HG03354 (cell line): ENCODE data around the gene SDCBP2.
A peak's percentile ranks its signal among the peaks of the same experiment; 100 is the strongest.

Source experiments
- ATAC-seq: cut with Tn5 transposase; IDR thresholded peaks from one replicate; pipeline ENCODE4 v1.9.1; 2021; ENCODE audit warnings: mild to moderate bottlenecking; ENCODE audit not compliant: unreplicated experiment, poor library complexity, severe bottlenecking

SDCBP2 gene

DNA sequence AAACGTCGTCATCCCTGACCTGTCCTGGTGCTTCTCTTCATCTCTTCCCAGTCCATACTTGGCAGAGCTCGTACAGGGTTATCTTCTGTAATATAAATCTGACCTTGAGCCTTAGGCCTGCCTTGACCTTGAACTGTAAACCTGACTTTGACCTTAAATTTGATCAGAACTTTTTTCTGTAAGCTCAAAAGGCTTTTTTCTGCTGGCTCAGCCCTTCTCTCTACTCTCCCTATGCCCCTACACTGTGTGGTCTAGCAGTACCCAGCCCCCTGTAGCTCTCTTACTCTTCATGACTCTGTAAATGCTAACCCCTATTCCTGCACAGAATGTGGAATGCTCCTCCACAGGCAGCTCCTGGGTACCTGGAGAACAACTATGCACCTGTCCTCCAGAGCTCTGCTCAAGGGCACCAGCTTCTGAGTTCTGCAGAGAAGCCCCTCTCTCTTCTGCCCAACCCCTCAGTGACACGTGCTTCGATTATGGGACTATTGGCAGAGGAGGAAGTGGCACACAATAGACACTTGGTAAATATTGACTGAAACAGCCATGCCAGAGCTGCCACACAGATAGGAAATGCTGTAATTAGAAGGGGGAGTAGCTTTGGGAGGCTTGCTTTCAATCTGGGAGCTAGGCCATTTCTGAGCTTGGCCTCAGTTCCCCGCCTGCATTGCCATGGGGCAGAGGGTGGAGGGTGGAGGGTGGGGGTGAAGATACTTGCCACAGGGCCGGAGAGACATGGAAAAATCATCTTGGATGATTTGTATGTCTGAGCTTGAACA lies 47.5 kb downstream of the SDCBP2 start:
- no peak for ATAC-seq

DNA sequence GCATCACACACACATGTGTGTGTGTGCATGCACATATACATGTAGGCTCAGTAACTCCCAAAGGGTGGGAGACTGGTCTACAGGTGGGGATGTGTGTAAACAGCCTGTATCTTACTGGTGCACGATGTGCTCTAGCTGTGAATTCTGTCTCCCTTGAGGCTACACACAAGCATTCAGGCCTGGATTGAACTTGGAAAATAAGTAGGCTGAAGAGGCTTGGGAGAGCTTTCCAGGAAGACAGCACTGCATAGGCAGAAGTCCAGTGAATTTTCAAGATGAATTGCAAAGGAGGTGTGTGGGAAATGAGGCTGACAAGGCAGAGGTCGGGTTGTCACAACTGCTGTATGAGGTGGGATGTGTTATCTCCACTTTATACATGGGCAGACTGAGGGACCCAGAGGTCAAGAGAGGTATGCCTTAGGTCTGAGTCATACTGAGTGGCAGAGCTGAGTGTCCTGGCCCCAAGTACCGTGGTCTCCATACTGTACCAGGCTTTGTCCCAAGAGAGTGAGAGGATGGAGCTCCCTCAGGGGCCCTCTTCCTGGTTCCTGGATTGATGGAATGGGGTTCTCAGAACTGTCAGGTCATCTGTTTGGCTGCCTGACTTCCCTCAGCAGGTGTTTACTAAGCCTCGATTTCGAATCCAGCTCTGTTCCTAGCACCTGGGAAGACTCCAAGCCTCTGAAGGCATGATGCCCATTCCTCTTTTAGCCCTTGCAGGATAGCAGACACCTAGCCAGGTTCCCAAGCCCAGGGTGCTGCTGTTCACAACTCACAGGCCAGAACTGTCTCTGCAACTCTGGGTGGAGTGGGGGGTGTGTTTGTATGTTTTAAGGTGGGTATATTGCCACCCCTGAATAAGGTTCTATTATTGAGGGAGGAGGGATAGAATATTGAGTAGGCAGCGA lies 48.5 kb downstream of the SDCBP2 start:
- ATAC-seq = no peak

DNA sequence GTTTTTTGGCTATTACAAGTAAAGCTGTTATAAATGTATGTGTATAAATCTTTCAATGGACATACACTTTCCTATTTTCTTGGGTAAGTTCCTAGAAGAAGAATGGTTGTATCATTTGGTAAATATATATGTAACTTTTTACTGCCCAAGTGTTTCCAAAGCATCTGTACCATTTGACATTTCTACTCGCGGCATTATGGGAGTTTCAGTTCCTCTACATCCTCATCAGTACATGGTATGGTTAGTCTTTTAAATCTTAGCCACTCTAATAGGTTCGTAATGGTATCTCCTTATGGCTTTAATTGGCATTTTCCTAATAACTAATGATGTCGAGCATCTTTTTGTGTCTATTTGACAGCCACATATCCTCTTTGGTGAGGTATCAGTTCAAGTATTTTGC lies 49.9 kb downstream of the SDCBP2 start:
- no peak for ATAC-seq

DNA sequence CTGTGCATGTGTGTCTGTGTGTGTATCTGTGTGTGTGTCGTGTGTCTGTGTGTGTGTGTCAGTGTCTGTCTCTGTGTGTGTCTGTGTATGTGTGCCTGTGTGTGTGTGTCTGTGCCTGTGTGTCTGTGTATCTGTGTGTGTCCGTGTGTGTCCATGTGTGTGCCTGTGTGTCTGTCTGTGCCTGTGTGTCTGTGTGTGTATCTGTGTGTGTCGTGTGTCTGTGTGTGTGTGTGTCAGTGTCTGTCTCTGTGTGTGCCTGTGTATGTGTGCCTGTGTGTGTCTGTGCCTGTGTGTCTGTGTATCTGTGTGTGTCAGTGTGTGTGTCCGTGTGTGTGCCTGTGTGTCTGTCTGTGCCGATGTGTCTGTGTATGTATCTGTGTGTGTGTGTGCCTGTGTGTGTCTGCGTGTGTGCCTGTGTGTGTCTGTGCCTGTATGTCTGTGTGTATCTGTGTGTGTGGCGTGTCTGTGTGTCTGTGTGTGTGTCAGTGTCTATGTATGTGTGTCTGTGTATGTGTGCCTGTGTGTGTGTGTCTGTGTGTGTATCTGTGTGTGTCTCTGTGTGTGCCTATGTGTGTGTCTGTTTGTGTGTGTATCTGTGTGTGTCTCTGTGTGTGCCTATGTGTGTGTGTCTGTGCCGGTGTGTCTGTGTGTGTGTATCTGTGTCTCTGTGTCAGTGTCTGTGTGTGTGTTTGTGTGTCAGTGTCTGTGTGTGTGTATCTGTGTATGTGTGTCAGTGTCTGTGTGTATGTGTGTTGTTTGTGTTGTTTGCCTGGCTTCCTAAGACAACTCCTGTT lies 51.2 kb downstream of the SDCBP2 start:
- ATAC-seq = no peak

DNA sequence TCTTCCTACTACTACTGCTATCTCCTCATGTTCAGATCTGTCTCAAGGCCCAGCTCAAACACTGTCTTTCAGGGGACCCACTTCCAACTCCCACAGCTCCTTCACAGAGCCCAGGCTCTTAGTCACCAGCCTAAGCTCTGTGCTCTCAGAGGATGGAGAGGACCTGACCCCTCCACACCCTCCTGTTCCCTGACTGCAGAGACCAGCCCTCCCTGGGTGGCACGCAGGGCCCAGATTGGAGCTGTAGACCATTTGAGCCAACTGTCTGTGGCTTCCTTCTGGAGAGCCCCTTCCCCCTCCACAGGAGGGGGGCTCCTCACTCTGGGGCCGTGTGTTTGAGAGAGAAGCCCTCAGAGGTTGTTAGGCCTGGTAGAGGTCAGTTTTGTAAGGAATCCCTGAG lies 53.0 kb downstream of the SDCBP2 start:
- ATAC-seq = no peak

DNA sequence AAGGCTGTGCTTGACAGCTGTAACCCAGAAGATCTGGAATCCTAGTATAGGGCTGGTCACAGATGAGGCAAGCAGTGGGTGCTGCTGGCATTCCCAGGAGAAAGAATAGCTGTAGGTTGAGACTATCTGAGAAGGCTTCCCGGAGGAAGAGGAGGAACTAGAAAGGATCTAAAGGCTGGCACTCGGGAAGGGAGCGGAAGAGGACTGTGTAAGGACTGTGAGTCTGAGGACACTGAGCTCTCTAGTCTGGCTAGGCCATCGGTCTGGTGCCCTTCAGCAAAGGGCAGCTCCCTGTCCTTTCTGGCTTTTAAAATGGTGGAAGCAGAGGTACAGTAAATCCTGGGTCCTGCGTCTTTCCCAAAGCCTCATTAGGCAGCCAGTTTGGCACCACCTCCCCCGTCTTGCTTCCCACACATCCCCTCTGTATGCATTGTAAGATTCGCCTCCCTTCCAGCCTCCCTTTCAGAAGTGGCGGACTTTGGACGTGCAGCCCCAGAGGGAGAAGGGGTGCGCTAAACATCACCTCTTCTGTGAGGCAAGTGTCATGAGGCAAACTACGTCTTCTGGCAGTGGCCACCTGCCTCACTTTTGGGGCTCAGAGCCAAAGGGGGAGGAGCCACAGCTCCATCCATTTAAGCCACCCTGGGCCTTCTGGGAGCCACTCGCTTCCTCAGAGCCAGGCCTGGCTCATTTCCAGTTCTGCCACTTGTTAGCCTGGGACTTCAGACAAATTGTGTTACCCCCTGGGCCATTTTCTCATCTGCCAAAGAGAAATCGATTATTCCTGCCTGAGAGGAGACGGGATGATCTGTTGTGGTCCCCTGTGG lies 54.2 kb downstream of the SDCBP2 start:
- no peak for ATAC-seq

DNA sequence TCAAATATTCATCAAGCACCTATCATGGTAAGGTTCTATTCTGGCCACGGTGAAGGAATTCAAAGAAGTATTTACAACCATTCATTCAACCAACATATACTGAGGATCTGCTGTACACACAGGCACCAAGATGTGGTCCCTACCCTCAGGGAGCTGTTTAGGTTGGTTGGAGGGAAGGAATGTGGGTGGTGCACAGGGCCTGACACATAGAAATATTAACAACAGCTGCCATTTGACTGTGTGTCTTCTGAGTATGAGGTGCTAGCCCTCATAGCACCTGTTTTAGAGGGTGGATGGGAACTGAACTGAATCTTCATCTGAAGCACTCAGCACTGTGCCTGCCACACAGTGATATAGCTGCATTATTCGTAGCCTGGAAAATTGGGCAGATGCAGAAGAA lies 55.6 kb downstream of the SDCBP2 start:
- ATAC-seq = no peak

DNA sequence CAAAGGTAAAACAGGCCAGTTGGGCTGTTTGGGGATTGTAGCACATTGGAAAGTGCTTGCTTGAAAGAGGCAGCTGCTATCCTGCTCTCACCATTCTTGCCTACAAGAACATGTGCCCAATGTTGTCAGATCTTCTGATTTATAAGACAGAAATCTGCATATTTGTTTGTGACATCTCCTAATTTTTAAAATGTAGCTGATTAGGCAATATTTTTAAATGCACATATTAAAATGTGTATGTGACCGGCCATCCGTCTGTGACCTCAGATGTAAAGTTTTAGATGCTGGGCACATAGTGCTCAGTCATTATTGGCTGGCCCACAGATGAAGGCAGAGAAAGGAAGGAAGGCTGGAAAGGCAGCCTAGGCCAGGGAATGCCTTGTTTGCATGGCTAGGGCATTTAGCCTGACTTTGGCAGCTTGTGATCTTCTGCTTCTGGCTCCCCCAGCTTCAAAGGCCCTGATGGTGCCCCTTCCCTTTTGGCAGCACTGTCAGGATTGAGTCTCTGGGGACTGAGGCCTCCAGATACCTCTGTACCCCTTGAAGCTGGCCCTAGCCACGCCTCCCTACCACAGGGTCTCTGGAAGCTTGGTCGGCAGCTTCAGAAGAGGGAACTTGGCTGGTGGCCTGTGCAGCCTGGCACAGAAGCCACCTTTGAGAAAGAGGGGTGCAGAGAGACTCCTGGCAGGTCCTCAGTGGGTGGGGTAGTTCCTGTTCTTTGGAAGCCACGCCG lies 56.4 kb downstream of the SDCBP2 start:
- no peak for ATAC-seq

DNA sequence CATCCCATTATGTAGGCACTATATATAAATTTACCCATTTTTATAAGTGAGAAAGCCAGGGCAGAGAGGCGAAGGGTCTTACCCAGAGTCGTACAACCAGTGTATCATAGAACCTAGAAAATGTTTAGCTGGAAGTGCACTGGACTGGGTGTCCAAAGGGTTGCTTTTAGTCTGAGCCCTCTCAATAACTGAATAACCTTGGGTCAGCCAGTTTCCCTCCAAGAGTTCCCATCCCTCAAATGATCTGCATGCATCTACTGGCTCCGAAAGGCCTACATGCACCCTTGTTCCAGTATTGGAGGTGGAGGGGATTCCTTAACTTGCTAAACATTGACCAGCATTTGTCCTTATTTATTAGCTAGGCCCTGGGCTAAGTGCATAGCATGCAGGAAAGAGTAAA lies 59.1 kb downstream of the SDCBP2 start:
- ATAC-seq = no peak

DNA sequence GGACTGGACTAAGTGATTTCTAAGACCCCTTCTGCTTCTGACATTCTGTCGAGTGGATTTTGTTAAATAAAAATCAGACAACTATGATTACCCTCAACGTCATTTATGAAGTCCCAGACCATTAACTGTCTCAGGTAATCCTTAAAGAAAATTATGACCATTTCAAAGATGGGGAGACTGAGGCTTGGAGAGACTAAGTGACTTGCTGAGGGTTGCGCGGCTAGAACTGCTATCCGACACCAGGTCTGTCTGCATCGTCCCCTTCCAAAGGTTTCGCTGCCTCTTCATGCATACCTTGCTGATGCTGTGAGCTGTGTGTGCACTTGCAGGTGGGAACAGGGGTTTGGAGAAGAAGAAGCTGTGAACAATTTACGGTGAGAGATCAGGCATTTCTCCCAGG lies 59.7 kb downstream of the SDCBP2 start:
- no peak for ATAC-seq

DNA sequence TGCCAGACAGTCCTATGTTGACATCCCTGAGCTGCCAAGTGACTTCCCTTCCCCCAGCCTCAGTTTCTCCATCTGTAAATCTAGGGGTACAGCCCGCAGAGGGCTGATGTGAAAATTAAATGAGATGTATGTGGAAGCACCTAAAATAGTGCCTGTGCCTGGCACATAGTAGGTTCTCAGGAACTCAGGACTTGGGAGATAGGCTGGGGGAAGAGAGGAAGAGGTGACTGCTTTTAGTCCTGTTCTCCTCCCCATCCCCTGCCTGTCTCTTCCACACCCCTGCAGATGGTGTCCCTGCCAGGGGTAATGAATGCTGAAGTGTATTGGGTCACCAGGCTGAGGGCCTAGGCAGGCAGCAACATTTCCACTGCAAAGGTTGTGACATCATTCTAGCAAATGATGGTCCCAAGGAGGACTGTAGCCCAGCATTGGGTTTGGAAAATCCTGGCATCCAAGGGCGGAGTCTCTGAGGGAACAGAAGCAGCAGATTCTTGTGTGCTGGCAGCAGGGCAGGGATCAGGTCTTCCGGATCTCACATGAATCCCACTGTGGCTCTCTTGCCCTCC lies 61.0 kb downstream of the SDCBP2 start:
- ATAC-seq = no peak

DNA sequence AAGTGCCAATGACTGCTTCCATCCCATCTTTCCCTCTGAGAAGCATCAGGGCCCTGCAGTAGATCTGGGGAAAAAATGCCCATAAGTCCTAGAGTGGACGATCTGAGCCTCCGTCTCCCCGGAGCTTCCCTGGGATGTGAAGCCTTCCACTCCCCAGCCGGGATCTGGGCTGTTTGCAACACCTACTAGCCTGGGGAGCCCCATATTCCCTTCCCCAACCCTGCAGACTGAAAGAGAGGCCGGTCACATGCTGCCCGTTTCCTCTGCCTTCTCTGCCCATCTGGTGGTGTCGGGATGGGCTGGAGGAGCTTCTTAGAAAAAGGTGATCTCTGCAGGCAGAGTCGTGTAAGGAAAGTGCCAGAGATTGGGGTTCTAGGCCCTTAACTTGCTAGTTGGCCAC lies 61.8 kb downstream of the SDCBP2 start:
- no peak for ATAC-seq

DNA sequence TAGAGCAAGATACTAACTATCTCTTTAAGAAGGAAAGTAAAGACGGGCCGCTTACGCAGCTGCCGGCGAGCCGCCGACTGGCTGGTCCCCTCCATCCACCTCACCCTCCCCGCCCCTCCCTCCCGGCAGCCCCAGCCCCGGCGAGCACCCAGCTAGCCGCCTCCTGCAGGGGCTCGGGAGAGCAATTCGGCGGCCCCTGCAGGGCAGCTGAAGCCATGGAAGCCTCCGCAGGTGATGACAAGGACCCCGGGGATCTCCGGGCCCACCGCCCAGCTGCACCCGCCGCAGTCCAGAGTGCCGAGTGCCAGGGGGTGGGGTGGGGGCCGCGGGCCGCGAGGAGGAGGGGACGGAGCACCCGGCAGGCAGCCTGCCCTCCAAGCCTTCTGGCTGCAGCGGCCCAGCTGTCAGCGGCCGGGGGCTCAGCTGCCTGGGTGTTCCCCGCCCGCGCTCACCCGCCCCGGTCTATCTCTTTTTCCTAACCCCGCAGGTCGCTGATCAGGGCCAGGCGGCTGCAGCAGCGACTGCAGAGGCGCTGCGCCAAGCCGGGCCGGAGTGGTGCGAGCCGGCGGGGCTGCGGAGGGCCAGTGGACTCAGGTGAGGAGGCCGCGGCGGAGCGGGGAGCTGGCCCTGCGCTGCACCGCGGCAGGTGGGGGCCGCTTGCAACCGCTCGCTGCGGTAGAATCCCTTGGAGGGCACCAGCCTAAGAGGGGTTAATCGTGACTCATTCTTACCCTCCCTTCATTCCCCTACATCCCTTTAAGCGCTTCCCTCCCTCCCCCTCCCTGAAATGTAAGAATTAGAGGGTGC lies 62.6 kb downstream of the SDCBP2 start, which contains the start of gene SNPH:
SNPH (plus strand) TSS at position 128 of the 807 bp plus-strand sequence. CDS start 29,946 bp downstream, outside the sequence.
- ATAC-seq = peak; percentile 49

DNA sequence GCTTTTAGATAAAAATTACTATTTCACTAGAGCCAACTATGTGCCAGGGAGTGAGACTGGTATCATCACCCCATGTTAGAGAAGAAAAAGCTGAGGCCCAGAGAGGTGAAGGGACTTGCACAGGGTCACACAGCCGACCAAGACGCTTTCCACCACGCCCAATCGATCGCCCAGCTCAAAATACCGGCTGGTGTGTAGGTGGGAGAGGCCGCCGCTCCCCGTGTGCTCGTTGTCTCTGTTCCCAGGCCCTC lies 63.1 kb downstream of the SDCBP2 start:
- no peak for ATAC-seq

DNA sequence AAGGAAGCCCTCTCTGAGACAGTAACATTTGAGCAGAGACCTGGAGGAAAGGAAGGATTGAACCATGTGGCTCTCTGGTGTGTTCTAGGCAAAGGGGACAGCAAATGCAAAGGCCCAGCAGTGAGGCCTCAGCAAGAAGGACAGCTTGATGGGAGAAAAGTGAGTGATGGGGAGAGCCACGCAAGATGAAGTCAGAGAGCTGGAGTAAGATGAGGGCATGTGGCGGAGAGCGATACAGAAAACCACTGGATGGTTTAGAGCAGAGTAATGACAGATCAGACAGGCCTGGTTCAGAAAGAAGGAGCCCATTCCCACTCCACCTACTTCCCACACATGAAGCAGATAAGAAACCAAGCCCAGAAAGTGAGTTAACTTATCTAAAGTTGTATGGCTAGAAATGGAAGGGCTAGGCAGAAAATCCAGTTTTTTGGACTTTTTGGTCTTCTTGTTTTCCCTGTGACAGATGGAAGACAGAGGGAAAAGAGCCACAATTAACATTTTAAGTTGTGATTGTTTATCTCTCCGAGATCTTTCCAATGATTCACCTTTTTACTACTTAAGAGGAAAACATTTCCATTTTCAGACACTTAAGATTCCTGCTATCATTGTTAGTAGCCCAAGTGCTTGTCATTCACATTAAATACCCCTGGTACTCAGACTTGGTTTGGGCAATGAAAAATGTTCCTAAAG lies 63.6 kb downstream of the SDCBP2 start:
- no peak for ATAC-seq

DNA sequence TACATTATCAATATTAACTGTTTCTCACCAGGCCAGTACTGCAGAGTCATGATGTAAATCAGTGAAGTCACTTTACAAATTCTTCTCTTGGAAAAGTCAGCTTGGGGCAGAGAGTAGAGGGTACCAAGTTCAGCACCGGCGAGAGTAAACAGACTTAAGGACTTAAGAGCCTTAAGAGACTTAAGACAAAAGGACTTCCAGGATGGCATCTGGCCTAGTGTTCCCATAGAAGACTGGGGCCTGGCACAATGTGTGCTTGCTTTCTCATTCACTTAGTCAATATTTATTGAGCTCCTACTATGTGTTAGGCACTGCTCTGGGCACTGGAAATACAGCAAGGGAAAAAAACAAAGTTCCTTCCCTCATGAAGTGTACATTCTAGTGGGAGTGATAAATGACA lies 64.2 kb downstream of the SDCBP2 start:
- no peak for ATAC-seq

DNA sequence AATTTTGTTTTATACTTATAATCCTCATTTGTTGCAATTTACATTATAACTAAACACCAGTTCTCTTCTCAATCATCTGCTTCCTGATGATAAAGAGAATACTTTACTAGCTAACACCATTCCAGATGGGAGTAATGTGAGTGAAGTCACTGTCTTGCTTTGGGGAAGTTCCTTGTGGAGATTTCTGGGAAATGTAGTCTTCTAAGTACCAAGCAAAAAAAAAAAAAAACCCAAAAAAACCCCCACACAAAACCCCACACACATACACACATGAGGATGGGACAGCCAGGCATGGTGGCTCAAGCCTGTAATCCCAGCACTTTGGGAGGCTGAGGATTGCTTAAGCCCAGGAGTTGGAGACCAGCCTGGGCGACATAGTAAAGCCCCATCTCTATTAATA lies 65.1 kb downstream of the SDCBP2 start:
- ATAC-seq = no peak
